Muscle layer of duodenum (tissue), 2 donors: ENCODE measurements around the gene FGF2.

Source experiments
- H3K27ac ChIP-seq: one replicate; pipeline ENCODE4 v1.7.0; 2013; ENCODE audit warnings: mild to moderate bottlenecking, low read length
- H3K27me3 ChIP-seq: one replicate; pipeline ENCODE4 v1.7.0; 2013; ENCODE audit warnings: low read depth, mild to moderate bottlenecking, control low read depth, low read length
- H3K36me3 ChIP-seq, 2 donors: one replicate each; pipeline ENCODE4 v1.7.0; 2013; ENCODE audit warnings: low read length in 2 of 2, control low read depth in 1 of 2, mild to moderate bottlenecking in 1 of 2; ENCODE audit not compliant: insufficient read depth in 2 of 2, control insufficient read depth in 1 of 2
- H3K4me1 ChIP-seq, 2 donors: one replicate each; pipeline ENCODE4 v1.7.0; 2013; ENCODE audit warnings: low read length in 2 of 2, mild to moderate bottlenecking in 2 of 2, control low read depth in 1 of 2, moderate library complexity in 1 of 2; ENCODE audit not compliant: insufficient read depth in 2 of 2, control insufficient read depth in 1 of 2
- H3K4me3 ChIP-seq, 2 donors: one replicate each; pipeline ENCODE4 v1.7.0; 2013; ENCODE audit warnings: low read length in 2 of 2, low read depth in 1 of 2, mild to moderate bottlenecking in 1 of 2
- H3K9me3 ChIP-seq, 2 donors: one replicate each; pipeline ENCODE4 v1.7.0; 2013; ENCODE audit warnings: low read length in 2 of 2, control low read depth in 1 of 2, mild to moderate bottlenecking in 1 of 2; ENCODE audit not compliant: control insufficient read depth in 1 of 2
- donor health status: healthy.

Gene FGF2

DNA sequence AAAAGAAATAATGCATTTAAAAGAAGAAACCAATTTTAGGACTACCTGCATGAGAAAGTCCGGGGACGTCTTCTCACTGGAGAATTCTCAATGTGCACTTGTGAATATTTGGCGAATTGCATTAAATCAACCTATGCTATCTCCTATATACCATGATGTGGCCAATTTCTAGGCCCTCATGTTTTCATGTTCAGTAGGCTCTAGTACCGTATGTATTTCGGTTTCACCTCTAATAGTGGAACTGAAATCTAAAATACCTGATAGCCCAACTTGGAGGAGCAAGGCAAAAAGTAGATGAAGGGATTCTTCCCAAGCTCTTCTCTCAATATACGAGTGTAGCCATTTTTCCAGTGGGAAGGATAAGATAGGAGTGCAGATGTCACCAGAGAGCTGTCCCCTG is 11.4 kb upstream of the FGF2 start:
- Histone ChIP-seq H3K4me1 (no peaks in the 10 kb centered on the region), H3K27ac (no peak overlapping the region), H3K27me3 (no peaks in the 10 kb centered on the region), H3K9me3 (no peaks in the 10 kb centered on the region), H3K4me3 (no peak overlapping the region), H3K36me3 (no peaks in the 10 kb centered on the region)

DNA sequence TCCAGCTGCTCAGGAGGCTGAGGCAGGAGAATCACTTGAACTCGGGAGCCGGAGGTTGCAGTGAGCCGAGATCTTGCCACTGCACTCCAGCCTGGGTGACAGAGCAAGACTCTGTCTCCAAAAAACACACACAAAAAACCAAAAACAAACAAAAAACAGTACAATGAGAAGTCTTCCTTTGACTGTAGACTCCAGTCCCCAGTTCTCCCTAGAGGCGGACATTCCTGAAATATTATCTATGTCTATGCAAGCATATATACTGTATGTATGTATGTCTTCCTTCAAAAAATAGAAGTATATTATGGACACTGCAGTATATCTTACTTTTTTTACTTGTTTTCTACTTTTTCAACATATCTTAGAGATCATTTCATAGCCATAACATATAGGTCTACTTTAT is 10.2 kb upstream of the FGF2 start:
- Histone ChIP-seq H3K9me3 (no peaks in the 10 kb centered on the region), H3K27me3 (no peaks in the 10 kb centered on the region), H3K36me3 (no peaks in the 10 kb centered on the region), H3K4me1 (no peaks in the 10 kb centered on the region), H3K4me3 (no peak overlapping the region), H3K27ac (no peak overlapping the region)

DNA sequence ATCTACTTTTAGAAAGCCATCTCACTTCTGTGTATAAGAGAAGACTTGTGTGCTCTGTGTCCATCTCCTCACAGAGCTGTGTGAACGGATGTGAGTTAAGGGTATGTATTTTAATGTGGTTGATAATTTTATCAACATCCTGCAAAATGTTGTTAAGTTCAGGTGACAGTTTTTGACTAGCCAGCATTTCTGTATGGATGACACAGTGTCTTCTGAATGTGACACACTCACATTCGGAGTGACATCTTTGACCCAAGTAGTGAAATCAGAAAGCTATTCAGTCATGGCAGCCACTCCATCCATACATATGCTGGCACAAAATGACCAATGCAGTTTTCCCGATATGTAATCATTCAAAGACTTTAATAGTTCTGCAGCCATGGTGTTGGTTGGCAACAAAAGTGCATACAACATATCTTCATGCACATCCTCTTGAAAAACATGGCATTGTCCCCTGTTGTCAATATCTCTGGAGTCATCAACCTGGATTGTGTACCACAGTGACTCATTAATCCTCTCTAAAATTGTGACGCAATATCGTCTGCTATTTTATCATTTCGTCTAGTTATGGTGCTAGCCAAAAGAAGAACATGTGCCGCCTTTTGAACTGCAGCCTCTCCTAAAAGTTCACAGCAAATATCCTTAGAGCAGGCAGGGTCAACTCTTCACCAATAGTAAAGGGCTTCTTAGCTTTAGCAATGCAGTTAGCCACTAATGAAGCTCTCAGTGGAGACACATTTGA is 6.8 kb upstream of the FGF2 start:
- Histone ChIP-seq H3K4me3 (no peak overlapping the region), H3K9me3 (no peaks in the 10 kb centered on the region), H3K36me3 (no peaks in the 10 kb centered on the region), H3K4me1 (no peaks in the 10 kb centered on the region), H3K27ac (no peak overlapping the region), H3K27me3 (no peaks in the 10 kb centered on the region)

DNA sequence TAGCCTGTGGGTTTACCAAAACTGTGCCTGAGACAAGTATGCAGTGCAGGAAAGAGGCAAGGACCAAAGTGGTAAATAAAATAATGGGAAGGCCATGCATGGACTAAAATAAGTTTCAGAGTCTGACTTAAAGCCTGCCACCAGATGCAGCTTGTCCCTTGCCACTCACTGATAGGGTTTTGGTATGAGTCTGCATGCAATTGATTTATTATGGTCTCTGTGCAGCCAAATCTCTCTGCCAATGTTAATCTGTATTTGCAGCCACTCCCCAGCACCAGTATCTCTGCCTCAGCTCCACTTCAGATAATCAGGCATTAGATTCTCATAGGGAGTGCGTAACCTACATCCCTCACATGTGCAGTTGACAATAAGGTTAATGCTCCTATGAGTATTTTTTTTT is 5.5 kb upstream of the FGF2 start:
- H3K4me3 ChIP-seq = no peak overlapping the region

DNA sequence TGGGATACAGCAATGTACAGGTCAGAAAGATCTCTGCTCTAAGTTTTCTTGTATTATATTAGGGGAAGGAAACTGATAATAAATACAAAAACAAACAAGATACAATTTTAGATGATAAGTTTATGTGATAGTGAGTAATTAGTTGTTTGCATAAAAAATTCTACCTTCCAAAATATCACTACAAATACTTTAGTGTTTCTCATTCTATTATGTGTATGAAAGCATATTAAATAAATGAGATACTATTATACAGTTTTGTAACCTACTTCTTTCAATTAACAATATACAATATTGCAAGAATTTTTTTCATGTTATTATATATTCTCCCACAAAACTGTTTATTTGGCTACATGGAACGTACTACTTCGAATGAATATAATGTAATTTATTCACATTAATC is 4.2 kb upstream of the FGF2 start:
- Histone ChIP-seq H3K4me3 (no peak overlapping the region), H3K36me3 (no peaks in the 10 kb centered on the region), H3K27ac (no peak overlapping the region), H3K9me3 (no peaks in the 10 kb centered on the region), H3K27me3 (peaks cover 1% of the 10 kb centered on the region), H3K4me1 (no peaks in the 10 kb centered on the region)

More for the DNA sequence above, 5.5 kb upstream of the FGF2 start:
- Histone ChIP-seq H3K36me3 (no peaks in the 10 kb centered on the region), H3K27ac (no peak overlapping the region), H3K9me3 (no peaks in the 10 kb centered on the region), H3K27me3 (no peaks in the 10 kb centered on the region), H3K4me1 (no peaks in the 10 kb centered on the region)

DNA sequence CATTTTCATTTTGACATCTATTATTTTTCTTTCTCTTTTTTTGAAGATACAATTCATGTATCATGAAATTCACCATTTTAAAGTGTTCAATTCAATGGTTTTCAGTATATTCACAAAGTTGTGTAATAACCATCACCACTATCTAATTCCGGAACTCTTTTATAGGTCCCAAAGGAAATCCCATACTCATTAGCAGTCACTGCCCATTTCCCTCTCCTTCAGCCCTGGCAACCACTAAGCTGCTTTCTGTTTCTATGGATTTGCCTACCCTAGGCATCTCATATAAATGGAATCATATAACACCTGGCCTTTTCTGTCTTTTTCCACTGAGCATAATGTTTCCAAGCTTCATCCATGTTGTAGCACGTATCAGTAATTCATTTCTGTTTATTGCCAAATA is 3.2 kb upstream of the FGF2 start:
- Histone ChIP-seq H3K9me3 (no peaks in the 10 kb centered on the region), H3K36me3 (no peaks in the 10 kb centered on the region), H3K4me3 (no peak overlapping the region), H3K27ac (no peak overlapping the region), H3K4me1 (peaks cover 0 to 5% of the 10 kb centered on the region in 2 donors), H3K27me3 (peaks cover 8% of the 10 kb centered on the region)

DNA sequence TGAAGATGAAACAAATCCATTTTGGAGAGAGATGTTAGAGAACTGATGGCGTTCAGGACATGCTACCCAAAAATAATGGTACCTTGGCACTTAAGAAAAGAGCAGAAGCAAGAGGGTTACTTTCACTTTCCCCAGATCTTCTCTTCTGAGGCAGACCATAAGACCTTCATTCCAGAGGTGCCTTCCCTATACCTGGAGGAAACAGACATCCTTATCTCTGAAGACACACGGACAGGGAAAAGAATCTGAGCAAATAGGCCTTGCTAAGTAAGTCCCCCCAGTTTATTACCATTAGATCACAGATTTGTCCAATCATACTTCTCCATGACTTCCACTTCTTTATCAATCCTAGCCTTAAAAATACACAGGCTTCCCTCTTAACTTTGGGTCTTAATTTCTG is 2.0 kb upstream of the FGF2 start:
- peaks cover 8% of the 10 kb centered on the region for H3K27me3 ChIP-seq
- peaks cover 0 to 13% of the 10 kb centered on the region in 2 donors for H3K4me1 ChIP-seq
- H3K4me3 ChIP-seq = peak overlapping the region in 1 of 2 donors; percentile 27
- H3K9me3 ChIP-seq = no peaks in the 10 kb centered on the region
- no peaks in the 10 kb centered on the region for H3K36me3 ChIP-seq
- no peak overlapping the region for H3K27ac ChIP-seq

DNA sequence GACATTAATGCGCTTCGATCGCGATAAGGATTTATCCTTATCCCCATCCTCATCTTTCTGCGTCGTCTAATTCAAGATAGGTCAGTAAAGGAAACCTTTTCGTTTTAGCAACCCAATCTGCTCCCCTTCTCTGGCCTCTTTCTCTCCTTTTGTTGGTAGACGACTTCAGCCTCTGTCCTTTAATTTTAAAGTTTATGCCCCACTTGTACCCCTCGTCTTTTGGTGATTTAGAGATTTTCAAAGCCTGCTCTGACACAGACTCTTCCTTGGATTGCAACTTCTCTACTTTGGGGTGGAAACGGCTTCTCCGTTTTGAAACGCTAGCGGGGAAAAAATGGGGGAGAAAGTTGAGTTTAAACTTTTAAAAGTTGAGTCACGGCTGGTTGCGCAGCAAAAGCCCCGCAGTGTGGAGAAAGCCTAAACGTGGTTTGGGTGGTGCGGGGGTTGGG is 528 bp upstream of the FGF2 start:
- peaks cover 0 to 26% of the 10 kb centered on the region in 2 donors for H3K4me1 ChIP-seq
- peak overlapping the region; percentile 43 to 88 for H3K4me3 ChIP-seq
- no peaks in the 10 kb centered on the region for H3K9me3 ChIP-seq
- H3K27ac ChIP-seq = peak overlapping the region; percentile 79
- H3K27me3 ChIP-seq = peaks cover 8% of the 10 kb centered on the region
- H3K36me3 ChIP-seq = no peaks in the 10 kb centered on the region

DNA sequence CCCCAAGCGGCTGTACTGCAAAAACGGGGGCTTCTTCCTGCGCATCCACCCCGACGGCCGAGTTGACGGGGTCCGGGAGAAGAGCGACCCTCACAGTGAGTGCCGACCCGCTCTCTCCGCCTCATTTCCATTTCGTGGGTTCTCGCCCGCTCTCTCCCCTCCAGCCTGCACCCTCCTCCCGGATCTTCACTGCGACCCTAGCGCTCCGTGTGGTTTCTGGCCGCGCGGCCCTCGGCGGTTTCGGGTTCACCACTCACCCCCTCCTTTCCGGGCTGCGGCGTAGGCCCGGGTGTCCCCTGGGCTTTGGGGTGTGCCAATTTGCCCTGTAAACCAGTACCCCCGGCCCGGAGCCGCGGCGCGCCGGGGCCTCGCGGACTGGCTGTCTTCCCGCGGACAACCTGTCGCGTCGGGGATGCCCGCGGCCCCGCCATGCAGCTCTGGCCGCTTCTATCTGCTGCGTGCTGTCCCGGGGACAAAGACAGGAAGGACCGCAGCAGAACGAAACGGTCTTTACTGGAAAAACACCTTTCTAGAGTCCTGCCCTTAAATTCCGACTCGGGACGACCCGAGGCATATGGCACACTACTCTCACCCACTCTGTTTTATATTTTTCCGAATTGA is 737 bp downstream of the FGF2 start:
- no peaks in the 10 kb centered on the region for H3K36me3 ChIP-seq
- peaks cover 8% of the 10 kb centered on the region for H3K27me3 ChIP-seq
- H3K4me1 ChIP-seq = peaks cover 0 to 31% of the 10 kb centered on the region in 2 donors
- H3K9me3 ChIP-seq = no peaks in the 10 kb centered on the region
- H3K4me3 ChIP-seq = peak overlapping the region; percentile 83 to 88
- peak overlapping the region; percentile 85 for H3K27ac ChIP-seq

DNA sequence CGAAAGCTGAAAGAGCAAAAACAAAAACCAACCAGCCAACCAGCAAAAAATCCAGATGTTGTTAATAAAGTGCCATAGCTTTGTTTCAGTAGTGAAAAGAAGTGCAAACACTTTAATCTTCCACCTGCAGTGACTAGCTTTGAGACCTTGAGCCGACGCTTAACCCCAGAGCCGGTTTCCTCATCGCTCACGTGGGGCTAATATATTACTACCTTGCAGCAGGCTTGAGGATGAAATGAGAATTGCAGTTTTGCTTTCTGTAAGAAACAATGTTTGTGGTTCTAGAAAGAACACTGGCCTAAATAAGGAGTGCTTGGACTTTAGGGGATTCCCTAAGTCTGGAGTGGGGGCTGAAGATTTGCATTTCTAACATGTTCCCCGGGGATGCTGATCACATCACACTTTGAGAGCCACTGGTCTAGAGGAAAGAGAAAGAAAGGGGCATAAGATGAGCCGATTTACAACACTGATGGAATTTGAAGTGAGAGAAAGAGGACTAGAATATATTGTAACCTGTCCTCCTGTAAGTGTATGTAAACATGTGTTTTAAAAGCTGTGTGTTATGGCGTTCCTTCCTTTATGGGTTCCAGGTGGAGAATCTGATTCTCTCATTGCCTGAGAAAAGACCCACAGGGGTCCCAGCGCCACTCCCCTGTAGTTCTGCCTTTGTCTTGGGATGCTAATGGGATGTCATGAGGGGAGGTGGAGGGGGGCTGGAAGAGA is 1.4 kb downstream of the FGF2 start:
- Histone ChIP-seq H3K4me3 (peak overlapping the region; percentile 83 to 88), H3K27me3 (peaks cover 8% of the 10 kb centered on the region), H3K27ac (peak overlapping the region; percentile 85), H3K9me3 (no peaks in the 10 kb centered on the region), H3K36me3 (no peaks in the 10 kb centered on the region), H3K4me1 (peaks cover 0 to 38% of the 10 kb centered on the region in 2 donors)

DNA sequence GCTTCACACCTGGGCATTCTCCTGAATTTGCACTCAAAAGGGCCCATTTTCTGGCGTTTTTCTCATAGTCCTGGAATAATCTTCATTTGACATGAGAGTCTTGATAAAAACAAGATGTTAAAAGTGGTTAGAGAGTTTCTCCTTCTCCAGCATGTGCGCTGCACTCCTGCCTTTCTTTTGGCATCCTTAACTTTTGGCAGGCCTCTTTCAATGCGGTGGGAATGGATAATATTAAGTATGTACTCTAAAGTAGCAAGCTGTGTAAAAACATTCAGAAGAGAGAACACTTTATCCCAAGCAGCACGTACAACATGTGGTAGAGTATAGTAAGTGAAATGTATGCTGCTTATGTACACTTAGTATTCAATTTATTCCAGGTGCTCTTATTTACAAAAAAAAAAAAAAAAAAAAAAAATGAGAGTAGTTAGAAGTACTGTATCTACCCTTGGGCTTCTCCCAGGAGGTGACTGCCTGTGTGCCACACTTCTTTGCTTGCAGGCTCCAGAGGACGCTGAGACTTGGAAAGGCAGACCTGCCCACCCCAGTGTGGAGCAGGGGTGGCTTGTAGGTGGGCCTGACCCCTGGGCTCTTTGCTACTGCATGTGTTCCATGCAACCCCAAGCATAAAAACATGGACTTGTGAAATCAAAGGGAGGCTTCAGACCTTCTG is 3.9 kb downstream of the FGF2 start:
- Histone ChIP-seq H3K27ac (peak overlapping the region; percentile 6), H3K4me1 (peaks cover 0 to 43% of the 10 kb centered on the region in 2 donors)

More for the DNA sequence above, 3.9 kb downstream of the FGF2 start:
- Histone ChIP-seq H3K27me3 (peaks cover 8% of the 10 kb centered on the region), H3K36me3 (no peaks in the 10 kb centered on the region), H3K9me3 (no peaks in the 10 kb centered on the region), H3K4me3 (peak overlapping the region in 1 of 2 donors; percentile 12)
